ENCODE results near the gene COL25A1. TPM values are rescaled to one million over a fixed set of nuclear protein-coding genes. Genes with fewer than 3 reads are reported as not detected.

COL25A1 gene
- total RNA-seq, 1 donor from 2014 or later, result 3.9 TPM

GRCh38 chr4:108838451-108838850 lies 464.0 kb downstream of the COL25A1 start:
- Mint-ChIP-seq H3K4me3 (ENCODE audit: low read depth) (no peak overlapping the region), H3K27ac (no peak overlapping the region), H3K27me3 (peaks cover 7% of the 10 kb centered on the region), H3K36me3 (ENCODE audit: insufficient read depth) (no peaks in the 10 kb centered on the region), H3K9me3 (ENCODE audit: low read depth) (no peaks in the 10 kb centered on the region), H3K4me1 (ENCODE audit: low read depth) (no peaks in the 10 kb centered on the region)
- no peak for DNase-seq (ENCODE audit: low spot score, unreplicated experiment)
- TF ChIP-seq CTCF (IDR thresholded peaks at IDR 0.05; ENCODE audit: unreplicated experiment), result no peak

- no peaks in the 10 kb centered on the region for H3K36me3 Mint-ChIP-seq (ENCODE audit: insufficient read depth)
- peaks cover 2% of the 10 kb centered on the region for H3K4me1 Mint-ChIP-seq (ENCODE audit: low read depth)
- no peaks in the 10 kb centered on the region for H3K9me3 Mint-ChIP-seq (ENCODE audit: low read depth)
- H3K4me3 Mint-ChIP-seq (ENCODE audit: low read depth), result no peak overlapping the region
- no peak for DNase-seq (ENCODE audit: low spot score, unreplicated experiment)
- TF ChIP-seq CTCF (IDR thresholded peaks at IDR 0.05; ENCODE audit: unreplicated experiment), result peak; percentile 83
- H3K27ac Mint-ChIP-seq, result no peak overlapping the region
- peaks cover 20% of the 10 kb centered on the region for H3K27me3 Mint-ChIP-seq
These were observed 467.5 kb downstream of the COL25A1 start for GRCh38 chr4:108834835-108835384.

- no peak overlapping the region for H3K27ac Mint-ChIP-seq
- H3K27me3 Mint-ChIP-seq, result peaks cover 20% of the 10 kb centered on the region
- H3K4me3 Mint-ChIP-seq (ENCODE audit: low read depth), result no peak overlapping the region
- TF ChIP-seq CTCF (IDR thresholded peaks at IDR 0.05; ENCODE audit: unreplicated experiment), result no peak
- H3K36me3 Mint-ChIP-seq (ENCODE audit: insufficient read depth), result no peaks in the 10 kb centered on the region
- DNase-seq (ENCODE audit: low spot score, unreplicated experiment), result no peak
- H3K9me3 Mint-ChIP-seq (ENCODE audit: low read depth), result no peaks in the 10 kb centered on the region
- peaks cover 2% of the 10 kb centered on the region for H3K4me1 Mint-ChIP-seq (ENCODE audit: low read depth)
These were observed 468.2 kb downstream of the COL25A1 start for GRCh38 chr4:108834166-108834834.

- H3K4me1 Mint-ChIP-seq (ENCODE audit: low read depth), result peaks cover 7% of the 10 kb centered on the region
- peak; percentile 13 for TF ChIP-seq CTCF (IDR thresholded peaks at IDR 0.05; ENCODE audit: unreplicated experiment)
These were observed 469.4 kb downstream of the COL25A1 start for GRCh38 chr4:108833046-108833445.

GRCh38 chr4:108831886-108832285 lies 470.6 kb downstream of the COL25A1 start:
- Mint-ChIP-seq H3K9me3 (ENCODE audit: low read depth) (no peaks in the 10 kb centered on the region), H3K4me3 (ENCODE audit: low read depth) (no peak overlapping the region), H3K27ac (no peak overlapping the region), H3K4me1 (ENCODE audit: low read depth) (peaks cover 7% of the 10 kb centered on the region), H3K36me3 (ENCODE audit: insufficient read depth) (no peaks in the 10 kb centered on the region), H3K27me3 (peaks cover 22% of the 10 kb centered on the region)
- TF ChIP-seq CTCF (IDR thresholded peaks at IDR 0.05; ENCODE audit: unreplicated experiment), result no peak
- DNase-seq (ENCODE audit: low spot score, unreplicated experiment), result no peak

More at GRCh38 chr4:108833046-108833445, 469.4 kb downstream of the COL25A1 start:
- Mint-ChIP-seq H3K27me3 (peaks cover 20% of the 10 kb centered on the region), H3K27ac (peak overlapping the region; percentile 65), H3K36me3 (ENCODE audit: insufficient read depth) (no peaks in the 10 kb centered on the region), H3K4me3 (ENCODE audit: low read depth) (no peak overlapping the region), H3K9me3 (ENCODE audit: low read depth) (no peaks in the 10 kb centered on the region)
- no peak for DNase-seq (ENCODE audit: low spot score, unreplicated experiment)
